H9 (cell line): ENCODE results near the gene P2RY8. TPM values are rescaled to one million over a fixed set of nuclear protein-coding genes. Genes with fewer than 3 reads are reported as not detected.

ENCODE experiments used
- DNase-seq: peaks from one replicate; pipeline ENCODE4 v3.0.0-alpha.2; 2017
- H2AFZ ChIP-seq: one replicate; pipeline ENCODE4 v1.6.1; 2013; ENCODE audit warnings: mild to moderate bottlenecking, low read length, control low read depth, moderate library complexity
- H2AK5ac ChIP-seq: 2 replicates; pipeline ENCODE4 v1.6.1; 2013; ENCODE audit warnings: low read length, control low read depth, mixed read lengths; ENCODE audit not compliant: insufficient read length
- H2BK120ac ChIP-seq: one replicate; pipeline ENCODE4 v1.6.1; 2013; ENCODE audit warnings: low read depth, mild to moderate bottlenecking, low read length, control low read depth, inconsistent platforms; ENCODE audit not compliant: poor library complexity, severe bottlenecking
- H2BK12ac ChIP-seq: 2 replicates; pipeline ENCODE4 v1.6.1; 2013; ENCODE audit warnings: low read length, control low read depth, mixed read lengths, low read depth; ENCODE audit not compliant: insufficient read length
- H2BK15ac ChIP-seq: 2 replicates; pipeline ENCODE4 v1.6.1; 2013; ENCODE audit warnings: low read depth, low read length, control low read depth
- H2BK20ac ChIP-seq: one replicate; pipeline ENCODE4 v1.6.1; 2013; ENCODE audit warnings: low read depth, mild to moderate bottlenecking, low read length, control low read depth, inconsistent platforms; ENCODE audit not compliant: poor library complexity, severe bottlenecking
- H2BK5ac ChIP-seq: 2 replicates; pipeline ENCODE4 v1.6.1; 2013; ENCODE audit warnings: low read length, control low read depth, mixed read lengths; ENCODE audit not compliant: insufficient read length
- H3K14ac ChIP-seq: 2 replicates; pipeline ENCODE4 v1.6.1; 2013; ENCODE audit warnings: low read length, control low read depth; ENCODE audit not compliant: insufficient read depth
- H3K18ac ChIP-seq: 2 replicates; pipeline ENCODE4 v1.6.1; 2013; ENCODE audit warnings: low read depth, mild to moderate bottlenecking, mixed read lengths, low read length, control low read depth; ENCODE audit not compliant: insufficient read length
- H3K23ac ChIP-seq: 2 replicates; pipeline ENCODE4 v1.6.1; 2013; ENCODE audit warnings: low read length, control low read depth, mixed read lengths, low read depth; ENCODE audit not compliant: insufficient read length
- H3K23me2 ChIP-seq: 2 replicates; pipeline ENCODE4 v1.6.1; 2013; ENCODE audit warnings: low read depth, mild to moderate bottlenecking, mixed read lengths, low read length, control low read depth; ENCODE audit not compliant: insufficient read length, poor library complexity, severe bottlenecking
- H3K27ac ChIP-seq: 2 replicates; pipeline ENCODE4 v1.5.1; 2013; ENCODE audit warnings: low read length, control low read depth, mixed read lengths, low read depth; ENCODE audit not compliant: insufficient read length
- H3K27me3 ChIP-seq: 2 replicates; pipeline ENCODE4 v1.6.1; 2013; ENCODE audit warnings: low read length, control low read depth, inconsistent platforms; ENCODE audit not compliant: insufficient read depth
- H3K4ac ChIP-seq: 2 replicates; pipeline ENCODE4 v1.6.1; 2013; ENCODE audit warnings: low read depth, mild to moderate bottlenecking, control low read depth, inconsistent platforms, low read length, moderate library complexity
- H3K4me1 ChIP-seq: 2 replicates; pipeline ENCODE4 v1.6.1; 2013; ENCODE audit warnings: low read length, control low read depth, inconsistent platforms; ENCODE audit not compliant: insufficient read depth
- H3K4me2 ChIP-seq: 2 replicates; pipeline ENCODE4 v1.6.1; 2013; ENCODE audit warnings: low read length, control low read depth, mixed read lengths; ENCODE audit not compliant: insufficient read length, insufficient read depth
- H3K56ac ChIP-seq: 2 replicates; pipeline ENCODE4 v1.6.1; 2013; ENCODE audit warnings: low read depth, mild to moderate bottlenecking, mixed read lengths, low read length, control low read depth; ENCODE audit not compliant: insufficient read length
- H3K79me1 ChIP-seq: 2 replicates; pipeline ENCODE4 v1.6.1; 2013; ENCODE audit warnings: low read depth, mild to moderate bottlenecking, moderate library complexity, low read length, control low read depth, inconsistent platforms; ENCODE audit not compliant: insufficient read depth, poor library complexity, severe bottlenecking
- H3K79me2 ChIP-seq: 2 replicates; pipeline ENCODE4 v1.6.1; 2013; ENCODE audit warnings: low read length, control low read depth, inconsistent platforms; ENCODE audit not compliant: insufficient read depth
- H3K9ac ChIP-seq: 2 replicates; pipeline ENCODE4 v1.6.1; 2013; ENCODE audit warnings: low read length, control low read depth, mixed read lengths; ENCODE audit not compliant: insufficient read length; ENCODE audit errors: extremely low read depth
- H3K9me3 ChIP-seq: one replicate; pipeline ENCODE4 v1.6.1; 2013; ENCODE audit warnings: low read depth, low read length, inconsistent platforms; ENCODE audit not compliant: control insufficient read depth
- H3T11ph ChIP-seq: one replicate; pipeline ENCODE4 v1.6.1; 2013; ENCODE audit warnings: mild to moderate bottlenecking, low read length, control low read depth, inconsistent platforms
- H4K20me1 ChIP-seq: one replicate; pipeline ENCODE4 v1.6.1; 2013; ENCODE audit not compliant: control insufficient read depth, insufficient read length, insufficient read depth
- H4K5ac ChIP-seq: 2 replicates; pipeline ENCODE4 v1.6.1; 2013; ENCODE audit warnings: low read depth, mild to moderate bottlenecking, mixed read lengths, low read length, control low read depth; ENCODE audit not compliant: insufficient read length
- H4K8ac ChIP-seq: replicated peaks from 2 replicates; pipeline ENCODE4 v1.6.1; 2013; ENCODE audit warnings: low read length, control low read depth, mixed read lengths, low read depth; ENCODE audit not compliant: insufficient read length
- H4K91ac ChIP-seq: 2 replicates; pipeline ENCODE4 v1.6.1; 2013; ENCODE audit warnings: low read depth, mild to moderate bottlenecking, moderate library complexity, mixed read lengths, low read length, control low read depth; ENCODE audit not compliant: insufficient read length
- H3K27ac Mint-ChIP-seq, 3 experiments: 2 replicates in 2 of 3; 3 replicates in 1 of 3; pipeline ENCODE4 v1.8.0; 2020 to 2021; ENCODE audit warnings: mixed read lengths in 3 of 3, mild to moderate bottlenecking in 1 of 3, moderate library complexity in 1 of 3
- H3K27me3 Mint-ChIP-seq: 2 replicates; pipeline ENCODE4 v1.8.0; 2021; ENCODE audit warnings: low read depth, mild to moderate bottlenecking, moderate library complexity, mixed read lengths
- H3K36me3 Mint-ChIP-seq, 3 experiments: 2 replicates in 2 of 3; 3 replicates in 1 of 3; pipeline ENCODE4 v1.8.0; 2020 to 2021; ENCODE audit warnings: low read depth in 3 of 3, mixed read lengths in 3 of 3; ENCODE audit not compliant: insufficient read depth in 1 of 3
- H3K4me1 Mint-ChIP-seq, 2 experiments: 2 replicates each; pipeline ENCODE4 v1.8.0; 2020; ENCODE audit warnings: mixed read lengths in 2 of 2
- H3K4me3 Mint-ChIP-seq, 2 experiments: 2 replicates in 1 of 2; 3 replicates in 1 of 2; pipeline ENCODE4 v1.8.0; 2020 to 2021; ENCODE audit warnings: mild to moderate bottlenecking in 2 of 2, mixed read lengths in 2 of 2, moderate library complexity in 1 of 2
- H3K9me3 Mint-ChIP-seq, 2 experiments: 2 replicates in 1 of 2; 3 replicates in 1 of 2; pipeline ENCODE4 v1.8.0; 2020; ENCODE audit warnings: mild to moderate bottlenecking in 2 of 2, mixed read lengths in 2 of 2, moderate library complexity in 1 of 2
- WGBS: extraction: QIAGEN DNeasy Blood & Tissue Kit; methylation state at CpG from one replicate; pipeline ENCODE4 v1.1.7; 2013; ENCODE audit warnings: missing lambda C conversion rate, low lambda C conversion rate, mixed read lengths; ENCODE audit not compliant: insufficient read length; ENCODE audit errors: extremely low coverage; 5-methylcytosine and 5-hydroxymethylcytosine counted together
- total RNA-seq: library from RNA; stranded (reverse); gene quantifications from 2 replicates; pipeline ENCODE4 v1.2.1, GENCODE V29; 2021
- TF ChIP-seq, protein P1 (sequence below): fragments of 200-600 bp; sonication (generic); conservative IDR thresholded peaks from 3 replicates; pipeline ENCODE4 v1.8.0; 2021; ENCODE audit warnings: antibody characterized with exemption, mild to moderate bottlenecking

Gene P2RY8
- total RNA-seq, 1 experiment from 2014 or later: not detected

DNA sequence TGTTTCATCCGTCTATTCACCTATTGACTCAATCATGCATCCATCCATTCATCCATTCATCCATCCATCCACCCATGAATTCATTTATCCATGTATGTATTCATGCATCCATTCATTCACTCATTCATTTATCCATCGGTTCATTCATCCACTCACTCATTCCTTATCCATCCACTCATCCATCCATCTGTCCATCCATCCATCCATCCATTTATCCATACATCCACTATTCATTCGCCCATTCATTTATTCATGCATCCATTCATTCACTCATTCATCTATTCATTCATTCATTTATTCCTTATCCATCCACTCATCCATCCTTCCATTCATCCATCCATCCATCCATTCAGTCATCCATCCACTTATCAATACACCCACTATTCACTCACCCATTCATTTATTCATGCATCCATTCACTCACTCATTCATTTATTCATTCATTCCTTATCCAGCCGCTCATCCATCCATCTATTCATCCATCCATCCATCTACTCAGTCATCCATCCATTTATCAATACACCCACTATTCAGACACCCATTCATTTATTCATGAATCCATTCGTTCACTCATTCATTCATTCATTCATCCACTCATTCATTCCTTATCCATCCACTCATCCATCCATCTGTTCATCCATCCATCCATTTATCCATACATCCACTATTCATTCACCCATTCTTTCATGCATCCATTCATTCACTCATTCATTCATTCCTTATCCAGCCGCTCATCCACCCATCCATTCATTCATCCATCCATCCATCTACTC is 11.2 kb downstream of the P2RY8 start:
- TF ChIP-seq, protein P1, sequence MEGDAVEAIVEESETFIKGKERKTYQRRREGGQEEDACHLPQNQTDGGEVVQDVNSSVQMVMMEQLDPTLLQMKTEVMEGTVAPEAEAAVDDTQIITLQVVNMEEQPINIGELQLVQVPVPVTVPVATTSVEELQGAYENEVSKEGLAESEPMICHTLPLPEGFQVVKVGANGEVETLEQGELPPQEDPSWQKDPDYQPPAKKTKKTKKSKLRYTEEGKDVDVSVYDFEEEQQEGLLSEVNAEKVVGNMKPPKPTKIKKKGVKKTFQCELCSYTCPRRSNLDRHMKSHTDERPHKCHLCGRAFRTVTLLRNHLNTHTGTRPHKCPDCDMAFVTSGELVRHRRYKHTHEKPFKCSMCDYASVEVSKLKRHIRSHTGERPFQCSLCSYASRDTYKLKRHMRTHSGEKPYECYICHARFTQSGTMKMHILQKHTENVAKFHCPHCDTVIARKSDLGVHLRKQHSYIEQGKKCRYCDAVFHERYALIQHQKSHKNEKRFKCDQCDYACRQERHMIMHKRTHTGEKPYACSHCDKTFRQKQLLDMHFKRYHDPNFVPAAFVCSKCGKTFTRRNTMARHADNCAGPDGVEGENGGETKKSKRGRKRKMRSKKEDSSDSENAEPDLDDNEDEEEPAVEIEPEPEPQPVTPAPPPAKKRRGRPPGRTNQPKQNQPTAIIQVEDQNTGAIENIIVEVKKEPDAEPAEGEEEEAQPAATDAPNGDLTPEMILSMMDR: no peak
- Histone ChIP-seq H2AK5ac (no peak overlapping the region), H3K4me2 (no peak overlapping the region), H3T11ph (no peak overlapping the region), H3K23me2 (no peaks in the 10 kb centered on the region), H3K9ac (no peak overlapping the region), H3K27me3 (no peaks in the 10 kb centered on the region), H3K18ac (no peak overlapping the region), H2AFZ (no peak overlapping the region), H4K91ac (no peak overlapping the region), H3K14ac (no peak overlapping the region), H4K8ac (no peak overlapping the region), H3K79me1 (no peaks in the 10 kb centered on the region), H2BK120ac (no peak overlapping the region), H2BK12ac (no peak overlapping the region), H2BK15ac (no peak overlapping the region), H2BK5ac (no peak overlapping the region), H3K27ac (no peak overlapping the region), H3K79me2 (no peaks in the 10 kb centered on the region), H3K9me3 (no peaks in the 10 kb centered on the region), H3K56ac (no peak overlapping the region), H2BK20ac (no peak overlapping the region), H3K23ac (no peak overlapping the region), H3K4me1 (no peaks in the 10 kb centered on the region; the same call in 1 of the 2 replicates), H4K5ac (no peak overlapping the region), H3K4ac (no peak overlapping the region), H4K20me1 (no peaks in the 10 kb centered on the region)
- Mint-ChIP-seq H3K4me3 (no peak overlapping the region), H3K9me3 (no peaks in the 10 kb centered on the region), H3K4me1 (peaks cover 6 to 10% of the 10 kb centered on the region in 2 experiments), H3K36me3 (no peaks in the 10 kb centered on the region), H3K27ac (no peak overlapping the region), H3K27me3 (no peaks in the 10 kb centered on the region)
- 100% methylated on average over 2 of the region's 6 CpGs for WGBS
- DNase-seq: no peak
